DND-41 (cell line): ENCODE data around the gene CYP2W1.
"Not testable (repeated sequence)": the region's sequence is repeated elsewhere in the genome, so short reads cannot be mapped to it uniquely, and the experiment has no call there.

Experiments used
- ATAC-seq: fragments of 200-7000 bp; cut with Tn5 transposase; 3 replicates; pipeline ENCODE4 v1.9.1; 2021; ENCODE audit warnings: low read depth; ENCODE audit not compliant: insufficient read depth
- DNase-seq: peaks from one replicate; pipeline ENCODE4 v3.0.0-alpha.2; 2020
- H2AFZ ChIP-seq: 2 replicates; pipeline ENCODE4 v1.6.0; 2012; ENCODE audit warnings: low read depth, low read length
- H3K27ac ChIP-seq: 2 replicates; pipeline ENCODE4 v1.5.1; 2012; ENCODE audit warnings: low read length, inconsistent platforms
- H3K27me3 ChIP-seq: fragments of 200-600 bp; sonication (generic); 2 replicates; pipeline ENCODE4 v1.6.0; 2012; ENCODE audit warnings: low read length, mild to moderate bottlenecking, inconsistent platforms; ENCODE audit not compliant: insufficient read depth, poor library complexity
- H3K36me3 ChIP-seq: 2 replicates; pipeline ENCODE4 v1.5.1; 2012; ENCODE audit warnings: low read length, inconsistent platforms; ENCODE audit not compliant: insufficient read depth
- H3K4me1 ChIP-seq: 2 replicates; pipeline ENCODE4 v1.5.1; 2012; ENCODE audit warnings: mild to moderate bottlenecking, low read length; ENCODE audit not compliant: insufficient read depth
- H3K4me2 ChIP-seq: 2 replicates; pipeline ENCODE4 v1.6.0; 2012; ENCODE audit warnings: mild to moderate bottlenecking, moderate library complexity, low read length, inconsistent platforms; ENCODE audit not compliant: insufficient read depth
- H3K4me3 ChIP-seq, 2 experiments: fragments of 200-600 bp in 1 of 2; shearing (Covaris generic) in 1 of 2; 2 replicates each; pipeline ENCODE4 v1.5.1; 2012 to 2016; ENCODE audit warnings: inconsistent platforms in 2 of 2, low read length in 2 of 2, mild to moderate bottlenecking in 2 of 2, low read depth in 1 of 2, moderate library complexity in 1 of 2
- H3K79me2 ChIP-seq: 2 replicates; pipeline ENCODE4 v1.6.0; 2012; ENCODE audit warnings: low read length, inconsistent platforms; ENCODE audit not compliant: insufficient read depth
- H3K9ac ChIP-seq: 2 replicates; pipeline ENCODE4 v1.6.0; 2012; ENCODE audit warnings: low read depth, mild to moderate bottlenecking, inconsistent platforms, low read length, moderate library complexity
- H3K9me3 ChIP-seq: 2 replicates; pipeline ENCODE4 v1.5.1; 2012; ENCODE audit warnings: low read length, moderate library complexity, mild to moderate bottlenecking, inconsistent platforms; ENCODE audit not compliant: insufficient read depth, severe bottlenecking
- H4K20me1 ChIP-seq: 2 replicates; pipeline ENCODE4 v1.6.0; 2012; ENCODE audit warnings: low read length; ENCODE audit not compliant: insufficient read depth
- CTCF ChIP-seq: IDR thresholded peaks from 2 replicates; pipeline ENCODE4 v1.5.1; 2012; ENCODE audit warnings: borderline replicate concordance, low read length, moderate library complexity, mild to moderate bottlenecking; ENCODE audit not compliant: poor library complexity, severe bottlenecking; ENCODE audit errors: extremely low read depth
- EZH2 ChIP-seq: IDR thresholded peaks from 3 replicates; pipeline ENCODE4 v1.6.1; 2012; ENCODE audit warnings: borderline replicate concordance, low read depth, mild to moderate bottlenecking, moderate library complexity, low read length, inconsistent platforms; ENCODE audit not compliant: severe bottlenecking

Gene CYP2W1

DNA sequence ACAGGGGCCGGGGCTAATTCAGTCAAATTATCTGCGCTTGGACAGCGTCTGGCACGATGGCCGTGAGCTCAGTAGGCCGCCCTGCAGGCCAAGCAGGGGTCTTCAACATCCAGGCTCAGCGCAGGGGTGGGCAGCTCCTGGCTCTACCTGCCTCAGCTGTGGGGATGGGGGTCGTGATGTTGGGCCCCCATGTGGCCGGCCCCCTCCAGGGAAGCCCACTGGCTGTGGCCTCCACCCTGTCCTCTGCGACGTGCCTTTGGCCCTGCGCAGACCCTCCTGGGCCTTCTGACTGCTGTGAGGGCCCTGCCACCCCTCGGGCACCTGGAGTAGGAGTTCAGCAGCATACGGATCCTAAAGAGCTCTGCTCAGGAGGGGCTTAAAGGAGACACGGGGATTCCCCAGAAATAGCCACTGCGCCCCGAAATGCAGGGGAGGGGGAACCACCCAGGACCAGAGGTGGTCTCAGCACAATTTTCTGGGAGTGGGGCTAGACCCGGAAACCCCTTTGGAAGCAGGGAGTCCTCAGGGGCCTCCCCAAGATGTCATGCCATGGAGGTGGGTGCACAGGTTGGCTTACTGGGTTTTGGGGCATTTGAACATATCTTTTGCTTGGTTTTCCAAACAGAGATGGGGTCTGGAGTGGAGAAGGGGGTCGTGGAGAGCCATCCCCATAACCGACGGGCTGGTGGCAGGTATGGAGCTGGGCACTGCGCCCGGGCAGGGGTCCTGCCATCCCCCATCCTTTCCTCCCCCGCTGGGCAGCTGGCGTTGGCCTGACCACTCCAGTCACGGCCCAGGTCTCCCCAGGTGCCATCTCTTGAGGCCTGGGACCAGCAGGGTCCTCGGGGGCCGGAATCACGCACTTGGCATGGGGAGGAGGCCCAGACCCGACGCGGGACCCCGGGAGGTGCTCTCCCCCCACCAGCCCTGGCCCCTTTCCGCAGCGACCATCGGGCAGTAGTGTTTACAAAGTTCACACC is 24.5 kb upstream of the CYP2W1 start:
- no peaks in the 10 kb centered on the region for H3K9me3 ChIP-seq
- no peaks in the 10 kb centered on the region for H3K4me1 ChIP-seq
- no peak for TF ChIP-seq EZH2
- TF ChIP-seq CTCF, result no peak
- H3K9ac ChIP-seq, result no peak overlapping the region
- no peaks in the 10 kb centered on the region for H3K27me3 ChIP-seq
- no peaks in the 10 kb centered on the region for H3K36me3 ChIP-seq
- DNase-seq, result no peak
- H2AFZ ChIP-seq, result no peak overlapping the region
- no peaks in the 10 kb centered on the region for H3K79me2 ChIP-seq
- H3K4me2 ChIP-seq, result no peak overlapping the region
- H3K4me3 ChIP-seq, result no peak overlapping the region
- no peaks in the 10 kb centered on the region for H4K20me1 ChIP-seq
- no peak for ATAC-seq
- H3K27ac ChIP-seq, result no peak overlapping the region

GRCh38 chr7:959271-959670 is 23.7 kb upstream of the CYP2W1 start:
- Histone ChIP-seq H3K27ac (no peak overlapping the region), H3K4me3 (no peak overlapping the region), H3K79me2 (no peaks in the 10 kb centered on the region), H2AFZ (no peak overlapping the region), H3K9me3 (no peaks in the 10 kb centered on the region), H4K20me1 (no peaks in the 10 kb centered on the region), H3K4me1 (no peaks in the 10 kb centered on the region), H3K9ac (no peak overlapping the region), H3K4me2 (no peak overlapping the region), H3K36me3 (no peaks in the 10 kb centered on the region), H3K27me3 (no peaks in the 10 kb centered on the region)
- DNase-seq, result no peak
- no peak for ATAC-seq
- no peak for TF ChIP-seq EZH2

- H3K27me3 ChIP-seq, ATAC-seq: not testable (repeated sequence)
These were observed 23.2 kb upstream of the CYP2W1 start for GRCh38 chr7:959740-960139.

GRCh38 chr7:960269-960871 is 22.6 kb upstream of the CYP2W1 start:
- H3K4me2 ChIP-seq, result no peak overlapping the region
- no peaks in the 10 kb centered on the region for H3K27me3 ChIP-seq
- no peaks in the 10 kb centered on the region for H3K4me1 ChIP-seq
- H3K79me2 ChIP-seq, result no peaks in the 10 kb centered on the region
- no peak overlapping the region for H3K27ac ChIP-seq
- no peak overlapping the region for H3K4me3 ChIP-seq
- H3K9ac ChIP-seq, result no peak overlapping the region
- no peak for DNase-seq
- no peak for ATAC-seq
- H3K36me3 ChIP-seq, result no peaks in the 10 kb centered on the region
- TF ChIP-seq EZH2 (no peak), CTCF (no peak)
- no peaks in the 10 kb centered on the region for H3K9me3 ChIP-seq
- H4K20me1 ChIP-seq, result no peaks in the 10 kb centered on the region
- no peak overlapping the region for H2AFZ ChIP-seq

More at GRCh38 chr7:959740-960139, 23.2 kb upstream of the CYP2W1 start:
- H3K4me3 ChIP-seq, H3K27ac ChIP-seq, H3K9ac ChIP-seq, H3K4me2 ChIP-seq, DNase-seq, H3K9me3 ChIP-seq, H4K20me1 ChIP-seq, H2AFZ ChIP-seq, H3K79me2 ChIP-seq, H3K4me1 ChIP-seq, H3K36me3 ChIP-seq: not testable (repeated sequence)

GRCh38 chr7:960972-961371 is 22.0 kb upstream of the CYP2W1 start:
- H4K20me1 ChIP-seq, H3K4me2 ChIP-seq, H3K9me3 ChIP-seq, H3K36me3 ChIP-seq, ATAC-seq, H3K79me2 ChIP-seq, H3K27ac ChIP-seq, H3K27me3 ChIP-seq, H2AFZ ChIP-seq, H3K9ac ChIP-seq, H3K4me3 ChIP-seq, H3K4me1 ChIP-seq, DNase-seq: not testable (repeated sequence)
